HG03565 (cell line): Measurements from ENCODE around the gene SLIT1.

Experiments
- ATAC-seq: cut with Tn5 transposase; IDR thresholded peaks from one replicate; pipeline ENCODE4 v1.9.1; 2021; ENCODE audit warnings: mild to moderate bottlenecking, moderate library complexity; ENCODE audit not compliant: unreplicated experiment

SLIT1 gene

DNA sequence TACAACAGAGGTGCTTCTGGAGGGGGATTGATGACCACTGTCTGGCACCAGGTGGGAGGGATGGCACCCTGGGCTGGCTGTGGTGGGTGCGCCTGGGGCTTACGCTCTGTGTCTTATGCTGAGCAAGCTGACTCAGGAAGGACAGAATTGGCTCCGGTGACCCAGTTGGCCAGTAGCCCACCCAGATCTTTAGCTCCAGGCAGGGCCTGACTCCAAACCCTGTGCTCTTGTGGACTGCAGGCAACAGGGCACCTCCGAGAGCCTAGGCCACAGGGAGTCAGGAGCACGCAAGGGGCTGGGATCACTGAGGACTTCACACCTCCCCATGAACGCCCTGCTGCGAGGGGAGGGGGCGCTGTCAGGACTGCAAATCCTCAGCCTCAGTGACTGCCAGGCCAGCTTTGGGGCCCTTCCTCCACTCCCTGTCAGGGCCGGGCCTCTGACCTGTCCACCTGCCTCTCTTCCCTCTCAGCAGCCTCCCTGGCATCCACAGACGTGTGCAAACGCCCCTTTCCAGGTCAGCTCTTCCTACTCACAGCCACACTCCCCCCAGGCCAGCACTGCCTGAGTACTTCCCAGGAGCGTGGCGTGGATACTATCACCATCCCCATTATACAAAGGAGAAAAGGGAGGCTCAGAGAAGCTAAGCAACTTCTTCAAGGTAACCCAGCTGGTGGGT is 118.7 kb downstream of the SLIT1 start:
- no peak for ATAC-seq

DNA sequence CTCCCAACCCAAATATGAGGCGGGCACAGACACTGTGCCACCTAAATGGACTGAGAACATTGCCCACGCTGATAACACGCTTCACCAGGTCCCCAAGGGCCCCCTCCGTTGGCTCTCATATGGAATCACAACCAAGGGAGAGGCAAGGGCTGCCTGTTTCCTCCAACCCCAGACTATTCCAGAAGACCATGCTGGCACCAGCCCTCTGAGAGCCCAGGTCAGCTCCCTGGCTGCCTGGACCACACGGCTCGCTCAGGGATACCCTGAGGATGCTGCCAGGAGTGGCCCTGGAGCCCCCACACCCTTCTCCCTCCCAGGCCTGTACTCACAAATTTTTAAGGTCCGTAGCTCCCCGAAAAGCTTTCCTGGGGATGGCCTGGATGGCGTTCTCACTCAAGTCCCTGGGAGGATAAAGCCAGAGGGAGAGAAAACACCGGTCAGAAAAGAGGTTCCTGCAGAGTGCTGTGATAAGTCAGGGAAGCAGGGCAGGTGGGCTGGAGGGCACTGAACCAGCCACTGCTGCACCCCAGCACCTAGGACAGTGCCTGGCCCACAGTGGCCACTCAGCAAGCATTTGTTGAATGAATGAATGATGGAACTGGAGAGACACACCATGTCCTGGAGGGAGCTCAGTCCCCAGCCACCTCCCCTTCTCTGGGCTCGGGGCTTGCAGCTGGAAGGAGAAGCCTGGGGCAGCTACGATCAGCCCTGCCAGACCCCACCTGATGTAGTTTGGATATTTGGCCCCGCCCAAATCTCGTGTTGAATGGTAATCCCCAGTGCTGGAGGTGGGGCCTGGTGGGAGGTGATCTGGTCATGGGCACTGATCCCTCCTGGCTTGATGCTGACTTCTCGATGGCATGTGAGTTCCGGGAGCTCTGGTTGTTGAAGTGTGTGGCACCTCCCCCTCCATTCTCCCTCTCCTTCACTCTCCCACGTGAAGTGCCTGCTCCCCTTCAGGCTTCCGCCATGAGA is 119.8 kb downstream of the SLIT1 start:
- no peak for ATAC-seq

- no peak for ATAC-seq
Observed at GRCh38 chr10:97065128-97065527, 120.6 kb downstream of the SLIT1 start.

DNA sequence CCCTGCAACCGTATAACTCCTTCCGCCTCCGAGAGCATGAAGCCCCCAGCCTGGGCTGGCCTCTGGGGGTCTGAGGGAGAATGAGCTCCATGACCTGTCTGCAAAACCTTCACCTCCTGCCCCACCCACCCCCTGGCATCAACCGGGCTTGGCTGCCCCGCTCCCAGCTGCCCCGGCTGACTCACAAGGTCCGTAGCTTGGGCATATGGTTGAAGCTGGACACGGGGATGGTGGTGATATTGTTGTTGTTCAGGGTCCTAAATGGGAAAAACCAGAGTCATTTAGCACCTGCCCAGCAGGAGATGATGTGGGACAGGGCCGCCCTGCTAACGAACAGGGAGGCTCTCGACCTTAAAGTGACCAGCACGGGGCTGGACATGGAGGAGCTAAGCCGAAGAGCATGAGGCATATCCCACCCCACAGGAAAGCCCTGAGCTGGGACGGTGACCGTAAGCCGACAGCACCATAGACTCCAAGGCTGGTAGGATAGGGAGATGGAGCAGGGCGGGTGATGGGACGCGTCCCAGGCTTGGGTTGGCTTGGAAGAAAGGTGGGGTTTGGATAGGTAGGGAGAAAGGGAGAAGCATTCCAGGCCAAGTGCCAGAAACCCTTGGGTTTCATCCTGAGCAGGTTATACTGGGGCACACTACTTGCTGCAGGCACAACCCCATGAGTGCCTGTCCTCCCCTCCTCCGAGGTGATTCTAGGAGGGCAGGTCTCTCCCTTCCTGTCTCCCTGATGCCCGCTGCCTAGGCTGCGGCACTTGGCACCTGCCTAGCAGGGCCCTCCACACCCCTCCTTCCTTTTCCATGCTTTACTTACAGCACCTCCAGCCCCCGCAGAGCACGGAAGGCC is 121.5 kb downstream of the SLIT1 start:
- no peak for ATAC-seq

DNA sequence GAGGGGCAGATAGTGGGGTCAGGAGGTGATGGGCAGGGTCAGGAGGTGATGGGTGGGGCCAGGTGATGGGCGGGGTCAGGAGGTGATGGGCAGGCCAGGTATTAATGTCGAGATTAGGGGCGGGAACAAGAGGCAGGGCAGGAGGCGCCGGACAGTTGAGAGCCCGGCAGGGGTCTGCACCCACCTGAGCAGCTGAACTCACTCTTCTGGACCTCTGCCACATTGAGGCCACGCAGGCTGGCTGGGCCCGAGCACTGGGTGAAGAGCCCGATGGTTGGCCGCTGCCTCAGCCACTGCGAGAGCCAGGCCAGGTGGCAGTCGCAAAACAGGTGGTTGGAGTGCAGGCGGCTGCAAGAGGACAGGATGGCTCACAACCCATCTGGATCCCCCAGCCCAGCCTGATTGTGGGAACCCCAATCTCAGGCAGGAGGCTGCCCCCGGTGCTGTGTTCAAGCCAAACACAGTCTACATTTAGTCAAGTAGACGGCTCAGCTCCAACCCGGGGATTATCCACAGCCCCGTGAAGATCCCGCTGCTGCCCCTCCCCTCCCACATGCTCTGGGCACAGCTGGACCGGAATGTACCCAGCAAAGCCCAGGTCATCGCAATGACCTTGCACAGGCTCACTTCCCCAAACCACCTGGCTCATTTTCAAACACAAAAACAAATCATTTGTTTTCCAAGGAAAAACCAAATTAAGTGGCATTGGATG is 122.3 kb downstream of the SLIT1 start:
- no peak for ATAC-seq

GRCh38 chr10:97062456-97062855 is 123.3 kb downstream of the SLIT1 start:
- ATAC-seq, result no peak

- ATAC-seq, result no peak
Observed at GRCh38 chr10:97062046-97062445, 123.7 kb downstream of the SLIT1 start.

DNA sequence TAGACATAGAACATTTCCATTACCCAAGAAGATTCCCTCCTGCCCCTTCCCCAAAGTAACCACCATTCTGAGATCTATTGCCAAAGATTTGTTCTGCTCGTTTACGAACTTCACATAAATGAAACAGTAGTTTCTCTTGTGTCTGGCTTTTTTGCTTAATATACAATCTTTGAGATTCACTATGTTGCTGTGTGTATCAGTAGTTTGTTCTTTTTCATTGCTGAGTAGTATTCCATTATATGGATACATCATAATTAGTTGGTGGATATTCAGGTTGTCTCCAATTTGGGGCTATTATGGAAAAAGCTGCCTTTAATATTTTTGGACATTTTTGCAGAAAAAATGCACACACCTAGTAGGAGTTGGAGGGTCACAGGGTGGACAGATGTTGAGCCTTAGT is 124.3 kb downstream of the SLIT1 start:
- ATAC-seq, result no peak

GRCh38 chr10:97060441-97061084 is 125.2 kb downstream of the SLIT1 start:
- ATAC-seq, result no peak

DNA sequence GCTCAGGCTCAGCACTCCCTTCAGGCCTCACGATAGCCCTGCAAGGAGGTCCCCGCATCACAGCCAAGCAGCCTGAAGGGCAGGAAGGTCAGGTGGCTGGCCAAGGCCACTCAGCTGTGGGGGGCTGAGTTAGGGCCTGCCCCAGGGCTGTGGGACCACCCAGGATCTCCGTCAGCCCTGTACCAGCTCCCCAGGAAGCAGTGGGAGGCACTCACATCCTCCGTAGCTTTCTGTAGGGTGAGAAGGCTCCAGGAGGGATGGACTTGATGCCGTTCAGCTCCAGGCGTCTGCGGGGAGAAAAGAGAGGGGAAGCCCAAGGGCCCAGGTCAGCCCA is 125.9 kb downstream of the SLIT1 start:
- no peak for ATAC-seq

GRCh38 chr10:97059006-97059871 is 126.5 kb downstream of the SLIT1 start:
- ATAC-seq, result no peak

GRCh38 chr10:97058521-97058920 is 127.2 kb downstream of the SLIT1 start:
- no peak for ATAC-seq

DNA sequence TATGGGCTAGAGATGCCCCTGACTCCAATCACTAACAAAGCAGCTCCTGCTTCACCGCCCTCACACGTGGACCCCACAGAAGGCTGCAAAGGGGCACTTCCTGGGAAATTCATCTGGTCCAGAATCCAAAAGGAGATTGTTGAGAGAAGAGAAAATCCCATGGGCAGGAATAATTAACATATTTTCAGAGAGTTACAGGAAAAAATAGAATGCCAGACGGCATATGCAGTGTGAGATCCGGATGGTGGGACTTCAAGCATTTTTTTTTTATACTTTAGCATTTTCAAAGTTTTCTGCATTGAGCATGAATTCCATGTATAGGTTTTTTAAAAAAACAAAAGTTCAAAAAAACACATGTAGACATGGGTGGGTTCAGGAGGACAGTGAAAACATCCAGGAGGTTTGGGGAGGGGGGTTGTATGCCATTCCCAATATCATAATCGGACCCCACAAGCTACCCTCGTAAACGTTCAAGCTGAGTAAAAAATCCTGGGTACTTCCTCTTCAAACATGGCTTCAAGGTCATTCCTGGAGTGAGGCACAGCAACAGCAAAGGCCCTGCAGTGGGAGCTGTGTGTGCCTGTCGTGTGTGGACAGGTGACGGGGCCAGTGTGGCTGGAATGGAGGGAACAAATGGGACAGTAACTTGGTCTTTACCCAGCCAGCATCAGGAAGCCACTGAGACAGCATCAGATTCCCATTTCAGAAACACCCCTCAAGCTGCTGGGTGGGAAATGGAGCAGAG is 128.1 kb downstream of the SLIT1 start:
- no peak for ATAC-seq

DNA sequence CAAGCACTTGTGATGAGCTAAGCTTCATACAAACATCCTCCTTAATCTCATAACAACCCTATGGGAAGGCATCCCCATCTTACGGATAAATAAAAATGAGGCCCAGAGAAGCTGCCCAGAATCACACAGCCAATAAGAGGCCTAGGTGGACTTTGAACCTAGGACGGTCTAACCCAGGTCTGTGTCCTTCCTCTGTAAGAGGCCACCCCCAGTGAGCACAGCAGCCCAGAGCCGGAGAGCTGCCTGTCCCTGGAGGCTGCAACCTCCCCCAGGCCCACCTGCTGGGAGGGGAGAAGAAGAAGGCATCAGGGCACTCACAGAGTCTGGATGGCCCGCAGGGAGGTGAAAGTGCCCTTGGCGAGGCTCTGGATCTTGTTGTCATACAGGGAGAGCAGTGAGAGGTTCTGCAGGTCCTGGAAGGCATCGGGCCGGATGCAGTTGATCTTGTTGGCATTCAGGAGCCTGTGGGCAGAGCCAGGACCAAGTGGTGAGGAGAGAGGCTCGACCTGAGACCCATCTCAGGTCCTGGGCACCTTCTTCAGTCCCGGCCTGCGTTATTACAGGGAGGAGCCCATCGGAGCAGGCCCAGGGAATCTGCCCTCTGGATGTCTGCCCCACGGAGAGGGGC is 129.6 kb downstream of the SLIT1 start:
- ATAC-seq, result no peak

- no peak for ATAC-seq
Observed at GRCh38 chr10:97053276-97053675, 132.5 kb downstream of the SLIT1 start.

- ATAC-seq, result no peak
Observed at GRCh38 chr10:97050956-97051496, 134.7 kb downstream of the SLIT1 start.

DNA sequence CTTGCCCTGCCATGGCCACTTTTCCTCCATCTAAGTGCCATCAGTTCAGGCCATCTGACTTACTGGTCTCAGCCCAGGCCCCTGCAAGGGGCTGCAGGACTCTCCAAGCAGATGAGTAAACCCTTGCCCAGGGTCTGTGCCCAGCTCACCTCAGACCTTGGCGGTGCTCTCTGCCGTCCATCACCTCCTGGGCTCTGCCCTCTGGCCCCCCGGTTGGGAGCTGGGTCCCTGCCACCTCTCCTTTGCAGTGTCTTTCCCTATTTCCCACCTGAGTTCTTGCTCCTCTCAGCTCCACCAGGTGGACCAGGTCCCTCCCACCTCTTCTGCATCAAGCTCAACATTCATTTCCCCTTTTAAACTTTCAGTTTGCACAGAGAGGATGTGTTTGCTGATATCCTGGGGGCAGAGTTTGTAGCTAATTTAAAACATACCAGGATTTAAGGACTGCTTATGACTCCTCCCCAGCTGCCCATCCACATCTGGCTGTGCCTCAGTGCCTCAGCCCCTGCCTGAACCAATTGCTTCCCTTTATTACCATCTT is 135.5 kb downstream of the SLIT1 start:
- no peak for ATAC-seq

GRCh38 chr10:97049670-97050069 is 136.1 kb downstream of the SLIT1 start:
- no peak for ATAC-seq
